ENCODE data around the gene PDZD2.

DNA sequence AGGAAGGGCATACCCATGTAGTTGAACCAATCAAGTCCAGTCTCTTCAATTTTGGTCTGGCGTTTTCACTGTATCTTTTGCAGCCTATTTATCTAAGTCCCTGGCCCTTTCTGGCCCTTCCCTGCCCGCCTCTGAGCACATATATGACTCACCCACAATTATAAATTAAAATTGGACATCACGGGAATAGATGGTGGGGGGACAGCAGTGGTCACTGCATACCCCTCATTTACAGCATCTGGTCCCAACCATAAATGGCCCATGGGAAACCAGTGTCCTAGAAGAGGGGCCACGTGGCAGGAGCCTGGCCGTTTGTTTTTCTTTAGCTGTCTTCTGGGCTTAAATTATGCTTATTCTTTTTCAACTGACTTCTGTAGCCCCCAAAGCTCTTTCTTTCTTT, 69.2 kb downstream of the PDZD2 start:
- TF ChIP-seq, protein P1, sequence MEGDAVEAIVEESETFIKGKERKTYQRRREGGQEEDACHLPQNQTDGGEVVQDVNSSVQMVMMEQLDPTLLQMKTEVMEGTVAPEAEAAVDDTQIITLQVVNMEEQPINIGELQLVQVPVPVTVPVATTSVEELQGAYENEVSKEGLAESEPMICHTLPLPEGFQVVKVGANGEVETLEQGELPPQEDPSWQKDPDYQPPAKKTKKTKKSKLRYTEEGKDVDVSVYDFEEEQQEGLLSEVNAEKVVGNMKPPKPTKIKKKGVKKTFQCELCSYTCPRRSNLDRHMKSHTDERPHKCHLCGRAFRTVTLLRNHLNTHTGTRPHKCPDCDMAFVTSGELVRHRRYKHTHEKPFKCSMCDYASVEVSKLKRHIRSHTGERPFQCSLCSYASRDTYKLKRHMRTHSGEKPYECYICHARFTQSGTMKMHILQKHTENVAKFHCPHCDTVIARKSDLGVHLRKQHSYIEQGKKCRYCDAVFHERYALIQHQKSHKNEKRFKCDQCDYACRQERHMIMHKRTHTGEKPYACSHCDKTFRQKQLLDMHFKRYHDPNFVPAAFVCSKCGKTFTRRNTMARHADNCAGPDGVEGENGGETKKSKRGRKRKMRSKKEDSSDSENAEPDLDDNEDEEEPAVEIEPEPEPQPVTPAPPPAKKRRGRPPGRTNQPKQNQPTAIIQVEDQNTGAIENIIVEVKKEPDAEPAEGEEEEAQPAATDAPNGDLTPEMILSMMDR (IDR thresholded peaks at IDR 0.05) = no peak
- TF ChIP-seq POLR2A (IDR thresholded peaks at IDR 0.05) = no peak
- no peak for TF ChIP-seq EP300 (IDR thresholded peaks at IDR 0.05)
